H7 (cell line): Measurements from ENCODE around the gene GALNT9. TPM values are rescaled to one million over a fixed set of nuclear protein-coding genes. Genes with fewer than 3 reads are reported as not detected.
"Not testable (repeated sequence)": the region's sequence is repeated elsewhere in the genome, so short reads cannot be mapped to it uniquely, and the experiment has no call there.

Source experiments
- DNase-seq: peaks from one replicate; pipeline ENCODE4 v3.0.0; 2012
- H3K27me3 ChIP-seq: 2 replicates; pipeline ENCODE4 v1.6.0; 2011; ENCODE audit warnings: mild to moderate bottlenecking, low read length; ENCODE audit not compliant: control insufficient read depth, insufficient read depth
- H3K36me3 ChIP-seq: replicated peaks from 2 replicates; pipeline ENCODE4 v1.5.1; 2011; ENCODE audit warnings: low read length; ENCODE audit not compliant: control insufficient read depth, insufficient read depth
- H3K4me3 ChIP-seq: 2 replicates; pipeline ENCODE4 v1.5.1; 2011; ENCODE audit warnings: low read depth, mild to moderate bottlenecking, control low read depth, low read length, moderate library complexity; ENCODE audit not compliant: insufficient read depth
- total RNA-seq: library from RNA; depleted of rRNA; stranded (reverse); fragments of >200 nt; shearing (Covaris generic); gene quantifications from 2 replicates; pipeline ENCODE4 v1.2.3, GENCODE V29; 2014

Gene GALNT9
- total RNA-seq, 1 experiment from 2014 or later: 0.45 TPM

DNA sequence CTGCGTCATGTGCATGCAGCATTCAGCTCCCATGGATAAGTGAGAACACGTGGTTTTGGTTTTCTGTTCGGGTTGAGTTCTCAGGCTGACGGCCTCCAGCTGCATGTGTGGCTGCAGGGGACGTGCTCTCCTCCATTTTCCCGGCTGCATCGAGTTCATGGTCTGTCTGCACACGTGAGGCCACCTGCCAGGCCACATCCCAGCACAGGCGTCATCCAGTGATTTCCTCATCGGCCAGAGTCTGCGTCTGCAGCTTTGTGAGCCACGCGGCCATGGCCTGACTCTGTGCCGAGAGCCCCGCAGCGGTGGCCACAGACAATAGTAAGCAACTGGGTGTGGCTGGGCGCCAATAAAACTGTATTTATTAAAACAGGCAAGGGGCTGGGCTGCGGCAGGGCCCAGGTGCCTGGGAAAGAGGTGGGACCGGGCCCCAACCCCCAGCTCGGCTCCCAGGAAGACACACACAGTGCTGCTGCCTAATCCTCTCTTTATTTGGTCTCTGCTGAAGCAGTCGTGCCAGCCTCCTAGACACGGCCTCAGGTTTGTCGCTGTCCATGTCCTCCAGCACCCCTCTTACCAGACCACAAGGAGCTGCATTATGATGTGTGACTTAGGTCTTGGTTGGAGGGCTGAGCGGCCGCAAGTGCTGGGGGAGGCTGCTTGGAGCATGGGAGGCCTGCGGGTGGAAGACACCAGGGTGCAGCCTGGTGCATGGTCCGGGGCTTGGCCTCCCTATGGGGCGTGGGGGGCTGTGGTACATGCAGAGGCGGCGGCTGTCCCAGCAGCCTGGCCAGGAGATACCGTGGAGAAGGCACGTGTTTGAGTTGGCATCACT lies 133.1 kb downstream of the GALNT9 start:
- H3K36me3 ChIP-seq: no peaks in the 10 kb centered on the region
- no peak overlapping the region for H3K4me3 ChIP-seq
- no peaks in the 10 kb centered on the region; the same call in 1 of the 2 replicates for H3K27me3 ChIP-seq
- no peak for DNase-seq

DNA sequence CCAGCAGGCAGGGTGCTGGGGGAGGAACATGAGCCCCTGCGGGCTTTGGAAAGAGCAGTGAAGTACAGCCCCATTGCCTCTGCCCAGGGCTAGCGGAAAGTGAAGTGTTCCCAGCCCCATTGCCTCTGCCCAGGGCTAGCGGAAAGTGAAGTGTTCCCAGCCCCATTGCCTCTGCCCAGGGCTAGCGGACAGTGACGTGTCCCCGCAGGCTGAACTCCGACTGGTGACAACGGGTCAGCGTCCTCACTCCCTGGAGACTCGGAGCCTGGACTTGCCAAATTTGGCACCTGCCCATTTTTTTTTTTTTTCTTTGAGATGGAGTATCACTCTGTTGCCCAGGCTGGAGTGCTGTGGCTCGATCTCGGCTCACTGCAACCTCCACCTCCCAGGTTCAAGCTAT lies 134.1 kb downstream of the GALNT9 start:
- H3K36me3 ChIP-seq, DNase-seq, H3K4me3 ChIP-seq, H3K27me3 ChIP-seq: not testable (repeated sequence)

DNA sequence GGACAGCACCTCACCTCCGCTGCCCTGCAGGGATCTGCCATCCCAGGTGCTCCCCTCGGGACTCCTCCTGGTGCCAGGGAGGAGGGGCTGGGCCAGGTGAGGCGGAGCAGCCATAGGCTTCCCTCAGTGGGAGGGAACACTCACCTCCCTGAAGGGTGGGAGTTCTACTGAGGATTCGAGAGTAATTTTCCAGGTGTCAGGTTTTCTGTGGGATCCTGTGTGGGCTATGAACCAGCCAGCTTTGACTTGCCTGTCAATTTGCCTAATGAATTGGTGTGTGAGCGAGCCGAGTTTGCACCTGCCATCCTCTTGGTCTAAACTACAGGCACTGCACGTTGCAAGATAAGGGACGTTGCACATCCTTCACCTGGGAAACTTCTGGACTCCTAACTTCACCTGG lies 134.8 kb downstream of the GALNT9 start:
- no peaks in the 10 kb centered on the region for H3K36me3 ChIP-seq
- H3K4me3 ChIP-seq: no peak overlapping the region
- no peak for DNase-seq
- H3K27me3 ChIP-seq: peaks cover 11% of the 10 kb centered on the region

DNA sequence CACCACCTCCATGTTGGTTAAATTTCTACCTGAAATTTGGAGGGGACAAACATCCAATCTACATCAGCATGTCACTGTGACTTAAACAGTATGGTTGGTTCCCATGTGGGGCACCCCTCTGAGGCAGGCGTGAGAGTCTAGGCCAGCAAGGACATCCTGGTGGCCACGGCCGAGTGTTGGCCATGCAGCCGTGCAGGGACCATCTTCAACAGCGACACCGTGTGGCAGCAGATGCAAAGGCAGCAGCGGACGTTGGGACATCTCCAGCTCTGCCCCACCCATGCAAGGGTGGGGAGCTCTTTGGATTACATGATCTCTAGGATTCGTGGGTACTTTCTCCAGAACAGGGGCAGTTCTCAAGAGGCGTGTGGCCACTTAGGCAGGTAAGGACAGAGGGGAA lies 135.3 kb downstream of the GALNT9 start:
- H3K36me3 ChIP-seq: no peaks in the 10 kb centered on the region
- H3K27me3 ChIP-seq: peaks cover 16% of the 10 kb centered on the region
- peak; percentile 92 for DNase-seq

DNA sequence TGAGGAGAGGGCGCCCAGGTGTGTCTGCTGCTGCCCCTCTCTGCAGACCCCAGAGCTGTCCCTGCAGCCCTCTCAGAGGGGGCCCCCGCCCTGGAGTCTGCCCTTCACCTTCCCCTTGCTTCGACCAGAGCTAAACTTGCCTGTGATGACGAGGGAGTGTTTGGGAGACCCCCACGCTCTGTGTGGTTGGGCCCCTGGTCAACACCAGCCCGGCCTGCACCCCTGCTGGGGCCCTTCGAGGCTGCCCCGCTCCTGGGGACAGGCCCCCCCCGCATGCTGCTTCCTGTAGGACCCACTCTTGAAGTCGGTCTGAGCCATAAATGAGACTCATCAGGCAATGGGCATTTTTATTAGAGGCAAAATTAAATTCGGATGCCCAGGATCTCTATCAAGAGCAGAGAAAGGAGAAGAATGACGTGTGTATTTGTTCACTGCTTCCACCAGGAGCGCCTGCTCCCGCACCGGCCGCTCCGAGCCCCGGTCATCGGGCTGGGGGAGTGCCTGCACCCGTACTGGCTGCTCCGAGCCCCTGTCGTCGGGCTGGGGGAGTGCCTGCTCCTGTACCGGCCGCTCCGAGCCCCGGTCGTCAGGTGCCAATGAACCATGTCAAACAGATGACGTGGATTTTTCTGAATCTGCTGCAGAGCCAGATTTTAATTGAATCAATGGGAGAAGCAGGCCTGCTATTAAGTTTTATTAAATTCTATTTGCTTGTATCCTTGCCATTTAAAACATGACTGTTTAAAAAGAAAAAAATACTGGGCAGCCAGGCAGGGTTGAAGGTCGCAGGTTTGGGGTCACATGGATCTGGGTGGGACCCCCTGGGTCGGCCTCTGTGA lies 137.5 kb downstream of the GALNT9 start:
- peak; percentile 85 for DNase-seq
- H3K4me3 ChIP-seq: no peak overlapping the region
- peaks cover 22% of the 10 kb centered on the region for H3K27me3 ChIP-seq
- H3K36me3 ChIP-seq: no peaks in the 10 kb centered on the region

More for the DNA sequence above, 135.3 kb downstream of the GALNT9 start:
- no peak overlapping the region for H3K4me3 ChIP-seq

DNA sequence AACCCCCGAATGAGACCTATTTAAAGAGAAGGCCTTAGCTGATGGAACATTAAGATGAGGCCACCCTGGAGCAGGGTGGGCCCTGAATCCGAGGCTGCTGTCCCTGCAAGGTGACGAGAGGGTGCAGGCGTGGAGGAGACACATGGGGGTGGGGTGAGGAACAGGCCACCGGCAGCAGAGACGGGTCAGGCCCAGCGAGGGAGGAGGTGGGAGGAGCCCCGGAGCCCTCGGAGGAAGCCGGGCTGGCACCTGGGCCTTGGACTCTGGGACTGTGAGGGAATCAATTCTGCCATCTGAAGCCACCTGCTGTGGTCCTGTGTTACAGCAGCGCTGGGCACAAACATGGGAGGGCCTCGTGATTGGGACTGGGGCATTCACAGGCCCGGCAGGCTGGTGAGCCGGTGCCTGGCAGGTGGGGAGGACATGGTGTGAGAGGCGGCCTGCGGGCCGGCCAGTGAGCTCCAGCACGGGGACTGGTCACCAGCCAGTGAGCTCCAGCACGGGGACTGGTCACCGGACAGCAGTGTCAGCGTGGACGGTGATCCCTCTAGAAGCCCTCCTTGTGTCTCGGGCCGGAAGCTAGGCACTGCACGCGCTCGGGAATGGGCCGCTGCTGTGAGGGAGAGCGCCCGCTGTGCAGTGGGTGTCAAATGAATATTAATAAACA lies 138.4 kb downstream of the GALNT9 start:
- H3K27me3 ChIP-seq: peaks cover 22% of the 10 kb centered on the region
- DNase-seq: peak; percentile 72
- H3K36me3 ChIP-seq: no peaks in the 10 kb centered on the region
- no peak overlapping the region for H3K4me3 ChIP-seq

DNA sequence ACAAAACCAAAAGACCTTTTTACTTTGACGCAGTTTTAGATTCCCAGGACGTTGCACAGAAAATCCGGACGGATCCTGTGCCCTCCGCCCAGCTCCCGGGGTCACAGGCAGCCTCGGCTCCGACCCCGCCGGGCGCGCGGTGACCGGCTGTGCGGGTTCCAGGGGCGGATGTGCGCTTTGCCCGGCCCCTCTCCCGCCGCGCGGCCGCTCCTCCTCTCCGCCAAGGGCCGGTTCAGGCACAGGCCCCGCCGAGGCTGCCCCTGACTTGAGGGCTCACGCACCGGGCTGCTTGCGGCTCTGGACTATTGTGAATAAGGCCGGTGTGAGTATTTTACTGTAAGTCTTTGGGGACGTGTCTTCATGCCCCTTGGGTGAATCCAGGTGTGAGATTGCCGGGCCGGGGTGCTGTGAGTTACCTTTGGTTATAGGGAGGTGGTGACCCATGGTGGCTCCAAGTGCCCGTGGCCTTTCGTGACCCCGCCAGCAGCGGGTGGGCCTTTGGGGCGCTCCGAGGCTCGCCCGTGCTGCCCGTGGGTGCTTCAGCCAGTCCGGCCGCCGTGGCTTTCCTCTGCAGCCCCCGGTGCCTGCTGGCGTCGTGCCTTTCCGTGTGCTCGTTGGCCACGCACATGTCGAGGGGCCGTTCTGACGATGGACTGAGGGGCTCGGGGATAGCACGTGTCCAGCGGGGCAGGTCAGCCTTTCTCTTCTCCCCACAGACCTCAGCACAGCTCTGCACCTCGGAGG lies 139.2 kb downstream of the GALNT9 start:
- H3K4me3 ChIP-seq: peak overlapping the region; percentile 51
- DNase-seq: peak; percentile 93
- no peaks in the 10 kb centered on the region for H3K36me3 ChIP-seq
- peaks cover 22% of the 10 kb centered on the region for H3K27me3 ChIP-seq

DNA sequence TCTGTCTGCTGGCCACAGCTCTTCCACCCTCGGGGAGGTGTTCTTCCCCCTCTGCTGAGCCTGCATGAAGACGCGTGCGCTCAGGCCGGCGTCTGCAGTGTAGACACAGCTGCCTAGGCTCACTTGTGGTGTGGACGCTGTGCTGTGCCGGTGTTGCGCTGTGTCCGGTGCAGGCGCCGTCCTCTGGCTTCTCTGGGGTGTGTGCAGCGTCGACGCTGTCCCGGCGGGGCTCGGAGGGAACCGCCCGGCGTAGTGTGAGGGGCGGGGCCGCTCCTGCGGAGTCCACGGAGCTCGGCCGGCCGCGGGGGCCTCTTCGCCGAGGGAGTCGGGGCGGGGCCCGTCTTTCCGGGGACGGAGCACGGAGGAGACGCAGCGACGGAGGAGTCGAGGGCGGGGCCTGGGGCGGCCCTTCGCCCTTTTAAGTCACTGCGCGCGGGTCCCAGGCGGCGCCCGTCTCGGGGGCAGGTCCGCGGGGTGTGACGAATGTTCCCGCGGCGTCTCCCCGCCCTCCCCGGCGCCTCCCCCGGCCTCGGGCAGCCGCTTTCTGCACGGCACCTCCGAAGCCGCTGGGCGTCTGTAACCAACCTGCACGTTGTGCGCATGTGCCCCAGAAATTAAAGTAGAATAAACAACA lies 139.9 kb downstream of the GALNT9 start:
- peak; percentile 96 for DNase-seq
- peak overlapping the region; percentile 51 for H3K4me3 ChIP-seq
- no peaks in the 10 kb centered on the region for H3K36me3 ChIP-seq
- peaks cover 22% of the 10 kb centered on the region for H3K27me3 ChIP-seq

DNA sequence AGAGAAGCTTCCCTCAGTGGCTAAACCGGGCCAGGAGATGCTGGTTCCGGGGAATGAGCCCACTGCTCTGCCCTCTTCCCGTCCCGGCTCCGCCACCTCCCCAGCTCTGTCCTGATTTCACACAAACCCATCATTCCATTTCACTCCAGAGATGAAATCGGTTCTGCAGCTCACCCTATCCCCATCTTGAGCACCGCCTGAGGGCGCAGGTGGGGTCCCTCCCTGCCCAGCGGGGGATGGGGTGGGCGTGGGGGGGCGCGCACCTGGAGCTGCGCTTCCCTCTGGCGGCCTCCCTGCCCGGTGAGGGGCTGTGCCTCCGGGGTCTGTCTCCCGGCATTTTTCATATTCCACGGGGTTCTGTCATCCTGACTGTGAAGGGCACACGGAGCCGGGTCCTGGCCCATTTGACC lies 140.5 kb downstream of the GALNT9 start:
- peaks cover 22% of the 10 kb centered on the region for H3K27me3 ChIP-seq
- H3K4me3 ChIP-seq: peak overlapping the region; percentile 51
- DNase-seq: peak; percentile 84
- H3K36me3 ChIP-seq: no peaks in the 10 kb centered on the region

DNA sequence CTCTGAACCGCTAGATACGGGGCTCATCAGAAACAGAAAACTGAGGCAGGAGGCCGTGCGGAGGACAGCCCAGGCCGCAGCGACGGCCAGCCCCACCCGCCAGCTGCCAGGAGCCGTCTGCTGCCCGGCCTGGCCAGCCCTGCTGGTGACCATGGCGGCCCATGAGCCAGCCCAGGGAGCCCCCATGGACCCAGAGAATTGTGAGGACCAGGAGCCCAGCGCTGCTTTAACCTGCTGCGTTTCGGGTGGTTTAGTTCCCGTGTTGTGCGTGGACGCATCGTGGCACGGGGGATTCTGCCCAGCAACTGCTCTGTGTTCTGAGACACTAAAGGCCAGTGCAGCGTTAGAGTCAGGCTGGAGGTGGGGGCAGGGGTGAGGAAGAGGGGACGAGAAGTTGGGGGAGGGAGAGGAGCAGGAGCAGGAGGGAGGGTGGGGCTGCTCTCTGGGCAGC lies 140.9 kb downstream of the GALNT9 start:
- no peak for DNase-seq
- H3K4me3 ChIP-seq: no peak overlapping the region
- peaks cover 22% of the 10 kb centered on the region for H3K27me3 ChIP-seq
- no peaks in the 10 kb centered on the region for H3K36me3 ChIP-seq

DNA sequence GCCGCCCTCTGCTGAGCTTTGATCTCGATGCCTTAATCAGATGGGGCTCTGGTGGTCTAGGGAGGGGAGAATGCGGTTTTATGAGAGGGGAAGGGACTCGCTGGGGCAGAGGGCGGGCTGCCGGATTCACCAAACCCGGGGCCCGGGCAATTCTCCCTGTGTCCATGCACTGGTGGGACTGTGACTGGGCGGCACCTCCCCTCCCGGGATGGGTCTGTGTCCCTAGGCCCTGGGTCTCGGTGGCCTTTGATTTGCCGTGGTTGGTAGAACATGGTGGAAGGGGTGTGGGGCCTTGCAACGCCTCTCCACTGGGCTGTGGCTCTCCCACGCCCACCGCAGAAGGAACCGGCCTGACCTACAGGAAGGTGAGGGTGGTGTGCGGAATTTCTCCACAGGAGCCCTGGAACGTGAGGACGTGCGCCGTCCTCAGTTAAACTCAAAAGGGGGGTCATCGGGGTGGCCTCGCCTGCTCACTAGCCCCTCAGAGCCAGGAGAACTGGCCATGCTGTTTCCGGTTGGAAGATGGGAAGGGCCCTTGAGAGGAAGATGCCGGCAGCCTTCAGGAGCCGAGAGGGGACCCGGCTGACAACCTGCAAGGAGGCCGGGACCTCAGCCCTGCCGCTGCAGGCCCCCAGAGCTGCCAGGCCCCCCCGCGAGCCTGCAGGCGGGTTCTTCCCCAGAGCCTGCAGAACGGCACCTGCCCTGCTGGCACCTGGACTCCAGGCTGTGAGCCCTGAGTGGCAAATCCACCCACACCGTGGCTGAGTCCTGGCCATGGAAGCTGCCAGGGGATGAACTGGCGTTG lies 141.5 kb downstream of the GALNT9 start:
- no peak for DNase-seq
- Histone ChIP-seq H3K27me3 (peaks cover 22% of the 10 kb centered on the region), H3K36me3 (no peaks in the 10 kb centered on the region), H3K4me3 (no peak overlapping the region)

DNA sequence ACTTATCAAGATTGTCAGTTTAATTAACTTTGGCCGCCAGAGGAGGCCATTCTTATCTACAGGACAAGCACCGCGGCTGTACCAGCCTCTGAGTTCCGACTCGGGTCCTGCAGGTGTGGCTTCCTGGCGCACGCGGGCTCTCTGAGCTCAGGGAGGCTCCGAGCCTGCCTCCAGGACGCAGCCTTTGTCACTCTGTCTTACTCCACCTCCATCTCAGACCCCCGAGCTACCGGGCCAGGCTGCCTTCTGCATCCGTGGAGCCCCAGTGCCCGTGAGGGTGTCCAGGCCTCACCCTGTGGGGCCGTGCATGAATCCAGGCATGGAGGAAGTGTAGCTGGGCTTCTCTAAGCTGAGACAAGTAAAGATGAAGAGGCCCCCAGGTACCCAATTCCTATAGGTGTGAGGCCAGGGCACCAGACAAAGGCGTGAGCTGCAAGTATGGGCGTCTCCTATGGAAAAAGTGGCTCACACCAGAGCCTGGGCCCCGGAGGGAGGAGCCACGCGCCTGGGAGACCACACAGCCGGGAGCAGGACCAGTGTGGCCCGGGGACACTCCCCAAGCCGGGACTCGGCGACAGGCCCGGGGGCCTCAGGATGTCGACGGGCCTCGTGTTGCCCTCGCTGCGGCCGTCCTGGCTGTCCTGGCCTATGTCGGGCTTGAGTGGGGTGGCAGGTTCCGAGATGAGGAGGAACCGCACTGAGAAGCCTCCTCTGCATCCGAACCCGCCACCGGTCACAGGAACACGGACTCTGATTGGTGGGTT lies 142.3 kb downstream of the GALNT9 start:
- H3K4me3 ChIP-seq: no peak overlapping the region
- peaks cover 24% of the 10 kb centered on the region for H3K27me3 ChIP-seq

More for the DNA sequence above, 142.3 kb downstream of the GALNT9 start:
- DNase-seq: no peak
- H3K36me3 ChIP-seq: no peaks in the 10 kb centered on the region
